ENCODE results near the gene TEX264. TPM values are rescaled to one million over a fixed set of nuclear protein-coding genes. Genes with fewer than 3 reads are reported as not detected.

Gene TEX264
- total RNA-seq, 1 experiment from 2014 or later, result 46.4 TPM

GRCh38 chr3:51677358-51677757 is 6.3 kb downstream of the TEX264 start:
- Mint-ChIP-seq H3K9me3 (ENCODE audit: unreplicated experiment) (no peaks in the 10 kb centered on the region), H3K4me3 (ENCODE audit: unreplicated experiment) (no peak overlapping the region), H3K27me3 (ENCODE audit: insufficient read depth, unreplicated experiment) (no peaks in the 10 kb centered on the region), H3K4me1 (ENCODE audit: insufficient read depth, unreplicated experiment) (peaks cover 56% of the 10 kb centered on the region), H3K36me3 (ENCODE audit: insufficient read depth, unreplicated experiment) (peaks cover 24% of the 10 kb centered on the region), H3K27ac (ENCODE audit: low read depth, unreplicated experiment) (no peak overlapping the region)
- POLR2A ChIA-PET, result no interaction called here
- CTCF ChIA-PET, result interaction anchor here (0.6 to 1.4 kb wide), 2 partner anchors 41 to 176 kb away, joined by 4 to 5 read pairs; no protein-coding TSS in a partner anchor
- BruUV-seq (replicated peaks), result no TSS peak
- TF ChIP-seq CTCF (IDR thresholded peaks at IDR 0.05; ENCODE audit: unreplicated experiment), result no peak
- no peak for DNase-seq (ENCODE audit: unreplicated experiment)
- intact Hi-C loops (cut with micrococcal nuclease), result loop anchor here (10.0 kb wide), 1 partner anchor 1063 kb away; the partner anchor contains the start of genes CISH and MAPKAPK3

GRCh38 chr3:51678186-51678585 is 7.1 kb downstream of the TEX264 start:
- Mint-ChIP-seq H3K27me3 (ENCODE audit: insufficient read depth, unreplicated experiment) (no peaks in the 10 kb centered on the region), H3K36me3 (ENCODE audit: insufficient read depth, unreplicated experiment) (peaks cover 26% of the 10 kb centered on the region), H3K9me3 (ENCODE audit: unreplicated experiment) (no peaks in the 10 kb centered on the region), H3K4me1 (ENCODE audit: insufficient read depth, unreplicated experiment) (peaks cover 53% of the 10 kb centered on the region), H3K4me3 (ENCODE audit: unreplicated experiment) (no peak overlapping the region), H3K27ac (ENCODE audit: low read depth, unreplicated experiment) (peak overlapping the region; percentile 55)
- intact Hi-C loops (cut with micrococcal nuclease), result loop anchor here (10.0 kb wide), 1 partner anchor 1063 kb away; the partner anchor contains the start of genes CISH and MAPKAPK3
- ChIA-PET CTCF (interaction anchor here (0.7 to 7.0 kb wide), 2 partner anchors 111 to 177 kb away, joined by 4 to 111 read pairs; partner anchors contain the start of gene DCAF1), POLR2A (no interaction called here)
- no peak for DNase-seq (ENCODE audit: unreplicated experiment)
- no peak for TF ChIP-seq CTCF (IDR thresholded peaks at IDR 0.05; ENCODE audit: unreplicated experiment)
- BruUV-seq (replicated peaks), result no TSS peak

- Mint-ChIP-seq H3K4me3 (ENCODE audit: unreplicated experiment) (no peak overlapping the region), H3K4me1 (ENCODE audit: insufficient read depth, unreplicated experiment) (peaks cover 48% of the 10 kb centered on the region), H3K9me3 (ENCODE audit: unreplicated experiment) (no peaks in the 10 kb centered on the region), H3K36me3 (ENCODE audit: insufficient read depth, unreplicated experiment) (peaks cover 27% of the 10 kb centered on the region), H3K27ac (ENCODE audit: low read depth, unreplicated experiment) (peak overlapping the region; percentile 55), H3K27me3 (ENCODE audit: insufficient read depth, unreplicated experiment) (no peaks in the 10 kb centered on the region)
- no peak for DNase-seq (ENCODE audit: unreplicated experiment)
- no TSS peak for BruUV-seq (replicated peaks)
- intact Hi-C loops (cut with micrococcal nuclease), result loop anchor here (10.0 kb wide), 1 partner anchor 1064 kb away; the partner anchor contains the start of genes CISH and MAPKAPK3
- TF ChIP-seq CTCF (IDR thresholded peaks at IDR 0.05; ENCODE audit: unreplicated experiment), result no peak
- CTCF ChIA-PET, result interaction anchor here (0.7 to 7.0 kb wide), 2 partner anchors 111 to 177 kb away, joined by 4 to 111 read pairs; partner anchors contain the start of gene DCAF1
- POLR2A ChIA-PET, result no interaction called here
Measured at GRCh38 chr3:51678641-51679040, 7.6 kb downstream of the TEX264 start.

DNA sequence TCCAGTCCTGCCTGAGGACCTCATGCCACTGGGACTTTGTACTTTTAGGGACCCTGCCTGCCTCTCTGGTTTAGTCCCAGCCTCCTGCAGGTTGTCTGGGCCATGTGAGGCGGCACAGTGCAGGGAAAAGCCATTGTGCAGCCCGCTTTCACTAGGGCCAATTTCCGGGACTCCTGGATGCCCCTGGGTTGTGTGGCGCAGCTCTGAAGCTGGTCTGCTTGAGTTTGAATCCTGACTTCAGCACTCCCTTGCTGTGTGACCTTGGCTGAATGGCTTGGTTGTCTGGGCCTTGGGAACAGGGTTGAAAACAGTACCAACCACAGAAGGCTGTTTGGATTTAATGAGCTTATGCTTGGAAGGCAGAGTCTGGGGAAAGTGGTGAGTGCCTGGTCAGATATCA is 8.3 kb downstream of the TEX264 start:
- no TSS peak for BruUV-seq (replicated peaks)
- Mint-ChIP-seq H3K36me3 (ENCODE audit: insufficient read depth, unreplicated experiment) (peaks cover 34% of the 10 kb centered on the region), H3K4me3 (ENCODE audit: unreplicated experiment) (no peak overlapping the region), H3K27me3 (ENCODE audit: insufficient read depth, unreplicated experiment) (no peaks in the 10 kb centered on the region), H3K9me3 (ENCODE audit: unreplicated experiment) (no peaks in the 10 kb centered on the region), H3K27ac (ENCODE audit: low read depth, unreplicated experiment) (no peak overlapping the region), H3K4me1 (ENCODE audit: insufficient read depth, unreplicated experiment) (peaks cover 45% of the 10 kb centered on the region)
- DNase-seq (ENCODE audit: unreplicated experiment), result no peak
- CTCF ChIA-PET, result interaction anchor here (0.6 to 7.0 kb wide), 4 partner anchors 10 to 290 kb away, joined by 3 to 111 read pairs (median 54); partner anchors contain the start of gene DCAF1
- POLR2A ChIA-PET, result interaction anchor here (1.0 to 1.2 kb wide), 2 partner anchors 8 to 1063 kb away, joined by 3 to 5 read pairs; no protein-coding TSS in a partner anchor
- intact Hi-C loops (cut with micrococcal nuclease), result loop anchor here (10.0 kb wide), 1 partner anchor 1065 kb away; the partner anchor contains the start of genes CISH and MAPKAPK3
- no peak for TF ChIP-seq CTCF (IDR thresholded peaks at IDR 0.05; ENCODE audit: unreplicated experiment)

All from MCF 10A (cell line).